H9 (cell line): ENCODE data around the gene SLC43A1. TPM values are rescaled to one million over a fixed set of nuclear protein-coding genes. Genes with fewer than 3 reads are reported as not detected.

Source experiments
- DNase-seq: peaks from one replicate; pipeline ENCODE4 v3.0.0-alpha.2; 2017
- H2AFZ ChIP-seq: one replicate; pipeline ENCODE4 v1.6.1; 2013; ENCODE audit warnings: mild to moderate bottlenecking, low read length, control low read depth, moderate library complexity
- H2AK5ac ChIP-seq: 2 replicates; pipeline ENCODE4 v1.6.1; 2013; ENCODE audit warnings: low read length, control low read depth, mixed read lengths; ENCODE audit not compliant: insufficient read length
- H2BK120ac ChIP-seq: one replicate; pipeline ENCODE4 v1.6.1; 2013; ENCODE audit warnings: low read depth, mild to moderate bottlenecking, low read length, control low read depth, inconsistent platforms; ENCODE audit not compliant: poor library complexity, severe bottlenecking
- H2BK12ac ChIP-seq: 2 replicates; pipeline ENCODE4 v1.6.1; 2013; ENCODE audit warnings: low read length, control low read depth, mixed read lengths, low read depth; ENCODE audit not compliant: insufficient read length
- H2BK15ac ChIP-seq: 2 replicates; pipeline ENCODE4 v1.6.1; 2013; ENCODE audit warnings: low read depth, low read length, control low read depth
- H2BK20ac ChIP-seq: one replicate; pipeline ENCODE4 v1.6.1; 2013; ENCODE audit warnings: low read depth, mild to moderate bottlenecking, low read length, control low read depth, inconsistent platforms; ENCODE audit not compliant: poor library complexity, severe bottlenecking
- H2BK5ac ChIP-seq: 2 replicates; pipeline ENCODE4 v1.6.1; 2013; ENCODE audit warnings: low read length, control low read depth, mixed read lengths; ENCODE audit not compliant: insufficient read length
- H3K14ac ChIP-seq: 2 replicates; pipeline ENCODE4 v1.6.1; 2013; ENCODE audit warnings: low read length, control low read depth; ENCODE audit not compliant: insufficient read depth
- H3K18ac ChIP-seq: 2 replicates; pipeline ENCODE4 v1.6.1; 2013; ENCODE audit warnings: low read depth, mild to moderate bottlenecking, mixed read lengths, low read length, control low read depth; ENCODE audit not compliant: insufficient read length
- H3K23ac ChIP-seq: 2 replicates; pipeline ENCODE4 v1.6.1; 2013; ENCODE audit warnings: low read length, control low read depth, mixed read lengths, low read depth; ENCODE audit not compliant: insufficient read length
- H3K23me2 ChIP-seq: 2 replicates; pipeline ENCODE4 v1.6.1; 2013; ENCODE audit warnings: low read depth, mild to moderate bottlenecking, mixed read lengths, low read length, control low read depth; ENCODE audit not compliant: insufficient read length, poor library complexity, severe bottlenecking
- H3K27ac ChIP-seq: 2 replicates; pipeline ENCODE4 v1.5.1; 2013; ENCODE audit warnings: low read length, control low read depth, mixed read lengths, low read depth; ENCODE audit not compliant: insufficient read length
- H3K27me3 ChIP-seq: 2 replicates; pipeline ENCODE4 v1.6.1; 2013; ENCODE audit warnings: low read length, control low read depth, inconsistent platforms; ENCODE audit not compliant: insufficient read depth
- H3K4ac ChIP-seq: 2 replicates; pipeline ENCODE4 v1.6.1; 2013; ENCODE audit warnings: low read depth, mild to moderate bottlenecking, control low read depth, inconsistent platforms, low read length, moderate library complexity
- H3K4me1 ChIP-seq: 2 replicates; pipeline ENCODE4 v1.6.1; 2013; ENCODE audit warnings: low read length, control low read depth, inconsistent platforms; ENCODE audit not compliant: insufficient read depth
- H3K4me2 ChIP-seq: 2 replicates; pipeline ENCODE4 v1.6.1; 2013; ENCODE audit warnings: low read length, control low read depth, mixed read lengths; ENCODE audit not compliant: insufficient read length, insufficient read depth
- H3K56ac ChIP-seq: 2 replicates; pipeline ENCODE4 v1.6.1; 2013; ENCODE audit warnings: low read depth, mild to moderate bottlenecking, mixed read lengths, low read length, control low read depth; ENCODE audit not compliant: insufficient read length
- H3K79me1 ChIP-seq: 2 replicates; pipeline ENCODE4 v1.6.1; 2013; ENCODE audit warnings: low read depth, mild to moderate bottlenecking, moderate library complexity, low read length, control low read depth, inconsistent platforms; ENCODE audit not compliant: insufficient read depth, poor library complexity, severe bottlenecking
- H3K79me2 ChIP-seq: 2 replicates; pipeline ENCODE4 v1.6.1; 2013; ENCODE audit warnings: low read length, control low read depth, inconsistent platforms; ENCODE audit not compliant: insufficient read depth
- H3K9ac ChIP-seq: 2 replicates; pipeline ENCODE4 v1.6.1; 2013; ENCODE audit warnings: low read length, control low read depth, mixed read lengths; ENCODE audit not compliant: insufficient read length; ENCODE audit errors: extremely low read depth
- H3K9me3 ChIP-seq: one replicate; pipeline ENCODE4 v1.6.1; 2013; ENCODE audit warnings: low read depth, low read length, inconsistent platforms; ENCODE audit not compliant: control insufficient read depth
- H3T11ph ChIP-seq: one replicate; pipeline ENCODE4 v1.6.1; 2013; ENCODE audit warnings: mild to moderate bottlenecking, low read length, control low read depth, inconsistent platforms
- H4K20me1 ChIP-seq: one replicate; pipeline ENCODE4 v1.6.1; 2013; ENCODE audit not compliant: control insufficient read depth, insufficient read length, insufficient read depth
- H4K5ac ChIP-seq: 2 replicates; pipeline ENCODE4 v1.6.1; 2013; ENCODE audit warnings: low read depth, mild to moderate bottlenecking, mixed read lengths, low read length, control low read depth; ENCODE audit not compliant: insufficient read length
- H4K8ac ChIP-seq: replicated peaks from 2 replicates; pipeline ENCODE4 v1.6.1; 2013; ENCODE audit warnings: low read length, control low read depth, mixed read lengths, low read depth; ENCODE audit not compliant: insufficient read length
- H4K91ac ChIP-seq: 2 replicates; pipeline ENCODE4 v1.6.1; 2013; ENCODE audit warnings: low read depth, mild to moderate bottlenecking, moderate library complexity, mixed read lengths, low read length, control low read depth; ENCODE audit not compliant: insufficient read length
- H3K27ac Mint-ChIP-seq, 3 experiments: 2 replicates in 2 of 3; 3 replicates in 1 of 3; pipeline ENCODE4 v1.8.0; 2020 to 2021; ENCODE audit warnings: mixed read lengths in 3 of 3, mild to moderate bottlenecking in 1 of 3, moderate library complexity in 1 of 3
- H3K27me3 Mint-ChIP-seq: 2 replicates; pipeline ENCODE4 v1.8.0; 2021; ENCODE audit warnings: low read depth, mild to moderate bottlenecking, moderate library complexity, mixed read lengths
- H3K36me3 Mint-ChIP-seq, 3 experiments: 2 replicates in 2 of 3; 3 replicates in 1 of 3; pipeline ENCODE4 v1.8.0; 2020 to 2021; ENCODE audit warnings: low read depth in 3 of 3, mixed read lengths in 3 of 3; ENCODE audit not compliant: insufficient read depth in 1 of 3
- H3K4me1 Mint-ChIP-seq, 2 experiments: 2 replicates each; pipeline ENCODE4 v1.8.0; 2020; ENCODE audit warnings: mixed read lengths in 2 of 2
- H3K4me3 Mint-ChIP-seq, 2 experiments: 2 replicates in 1 of 2; 3 replicates in 1 of 2; pipeline ENCODE4 v1.8.0; 2020 to 2021; ENCODE audit warnings: mild to moderate bottlenecking in 2 of 2, mixed read lengths in 2 of 2, moderate library complexity in 1 of 2
- H3K9me3 Mint-ChIP-seq, 2 experiments: 2 replicates in 1 of 2; 3 replicates in 1 of 2; pipeline ENCODE4 v1.8.0; 2020; ENCODE audit warnings: mild to moderate bottlenecking in 2 of 2, mixed read lengths in 2 of 2, moderate library complexity in 1 of 2
- WGBS: extraction: QIAGEN DNeasy Blood & Tissue Kit; methylation state at CpG from one replicate; pipeline ENCODE4 v1.1.7; 2013; ENCODE audit warnings: missing lambda C conversion rate, low lambda C conversion rate, mixed read lengths; ENCODE audit not compliant: insufficient read length; ENCODE audit errors: extremely low coverage; 5-methylcytosine and 5-hydroxymethylcytosine counted together
- total RNA-seq: library from RNA; stranded (reverse); gene quantifications from 2 replicates; pipeline ENCODE4 v1.2.1, GENCODE V29; 2021
- TF ChIP-seq, protein P1 (sequence below): fragments of 200-600 bp; sonication (generic); conservative IDR thresholded peaks from 3 replicates; pipeline ENCODE4 v1.8.0; 2021; ENCODE audit warnings: antibody characterized with exemption, mild to moderate bottlenecking

SLC43A1 gene
- total RNA-seq, 1 experiment from 2014 or later, result 17.0 TPM

DNA sequence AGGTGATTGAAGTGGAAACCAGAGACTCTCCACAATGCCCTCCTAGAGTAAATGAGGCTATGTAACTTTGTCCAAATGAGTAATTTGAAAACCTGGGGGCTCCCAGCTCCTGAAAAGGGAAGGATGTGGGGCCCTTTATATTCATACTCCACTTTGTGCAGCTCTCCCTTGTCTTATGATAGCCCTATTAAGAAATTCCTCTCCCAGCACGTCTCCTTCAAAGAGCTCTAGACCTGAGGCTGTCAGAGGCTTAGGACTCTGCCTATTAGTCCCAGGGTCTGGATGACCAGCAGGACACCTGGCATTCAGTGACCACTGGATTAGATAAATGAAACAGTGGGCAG lies 2.1 kb downstream of the SLC43A1 start:
- peaks cover 2% of the 10 kb centered on the region for H3K4me1 ChIP-seq
- H3K27me3 Mint-ChIP-seq, result peaks cover 49% of the 10 kb centered on the region
- H3T11ph ChIP-seq, result no peak overlapping the region
- no peak overlapping the region for H3K4ac ChIP-seq
- H3K9me3 Mint-ChIP-seq, result 0 out of 5 replicates have a peak, but pooled peaks cover 0 to 3% of the 10 kb centered on the region in 2 experiments
- no peaks in the 10 kb centered on the region for H3K27me3 ChIP-seq
- TF ChIP-seq, protein P1, sequence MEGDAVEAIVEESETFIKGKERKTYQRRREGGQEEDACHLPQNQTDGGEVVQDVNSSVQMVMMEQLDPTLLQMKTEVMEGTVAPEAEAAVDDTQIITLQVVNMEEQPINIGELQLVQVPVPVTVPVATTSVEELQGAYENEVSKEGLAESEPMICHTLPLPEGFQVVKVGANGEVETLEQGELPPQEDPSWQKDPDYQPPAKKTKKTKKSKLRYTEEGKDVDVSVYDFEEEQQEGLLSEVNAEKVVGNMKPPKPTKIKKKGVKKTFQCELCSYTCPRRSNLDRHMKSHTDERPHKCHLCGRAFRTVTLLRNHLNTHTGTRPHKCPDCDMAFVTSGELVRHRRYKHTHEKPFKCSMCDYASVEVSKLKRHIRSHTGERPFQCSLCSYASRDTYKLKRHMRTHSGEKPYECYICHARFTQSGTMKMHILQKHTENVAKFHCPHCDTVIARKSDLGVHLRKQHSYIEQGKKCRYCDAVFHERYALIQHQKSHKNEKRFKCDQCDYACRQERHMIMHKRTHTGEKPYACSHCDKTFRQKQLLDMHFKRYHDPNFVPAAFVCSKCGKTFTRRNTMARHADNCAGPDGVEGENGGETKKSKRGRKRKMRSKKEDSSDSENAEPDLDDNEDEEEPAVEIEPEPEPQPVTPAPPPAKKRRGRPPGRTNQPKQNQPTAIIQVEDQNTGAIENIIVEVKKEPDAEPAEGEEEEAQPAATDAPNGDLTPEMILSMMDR, result no peak
- H3K23ac ChIP-seq, result no peak overlapping the region
- H3K79me2 ChIP-seq, result no peaks in the 10 kb centered on the region
- H4K5ac ChIP-seq, result no peak overlapping the region
- H3K27ac Mint-ChIP-seq, result no peak overlapping the region; a peak in 1 of 7 replicates
- no CpG with 5 or more reads among the region's 1 CpG for WGBS
- no peak for DNase-seq
- no peak overlapping the region for H3K56ac ChIP-seq
- no peak overlapping the region for H4K91ac ChIP-seq
- H4K20me1 ChIP-seq, result no peaks in the 10 kb centered on the region
- no peak overlapping the region for H2AFZ ChIP-seq
- H3K9ac ChIP-seq, result no peak overlapping the region
- no peak overlapping the region for H2BK5ac ChIP-seq
- H2BK120ac ChIP-seq, result no peak overlapping the region
- H2BK20ac ChIP-seq, result no peak overlapping the region
- no peak overlapping the region for H2AK5ac ChIP-seq
- no peak overlapping the region for H3K14ac ChIP-seq
- peak overlapping the region; percentile 90 to 98 for H3K4me3 Mint-ChIP-seq
- no peak overlapping the region for H4K8ac ChIP-seq
- H3K18ac ChIP-seq, result no peak overlapping the region
- H3K4me1 Mint-ChIP-seq, result peaks cover 10 to 13% of the 10 kb centered on the region in 2 experiments; a peak in 2 of 4 replicates
- H2BK15ac ChIP-seq, result no peak overlapping the region
- H3K27ac ChIP-seq, result no peak overlapping the region
- peaks cover 16% of the 10 kb centered on the region for H3K23me2 ChIP-seq
- H3K79me1 ChIP-seq, result no peaks in the 10 kb centered on the region
- H3K36me3 Mint-ChIP-seq, result peaks cover 0 to 4% (median 0%) of the 10 kb centered on the region in 3 experiments; a peak in 4 of 7 replicates
- no peak overlapping the region for H2BK12ac ChIP-seq
- H3K4me2 ChIP-seq, result peak overlapping the region; percentile 63
- H3K9me3 ChIP-seq, result no peaks in the 10 kb centered on the region
